ENCODE measurements around the gene SDK1.

DNA sequence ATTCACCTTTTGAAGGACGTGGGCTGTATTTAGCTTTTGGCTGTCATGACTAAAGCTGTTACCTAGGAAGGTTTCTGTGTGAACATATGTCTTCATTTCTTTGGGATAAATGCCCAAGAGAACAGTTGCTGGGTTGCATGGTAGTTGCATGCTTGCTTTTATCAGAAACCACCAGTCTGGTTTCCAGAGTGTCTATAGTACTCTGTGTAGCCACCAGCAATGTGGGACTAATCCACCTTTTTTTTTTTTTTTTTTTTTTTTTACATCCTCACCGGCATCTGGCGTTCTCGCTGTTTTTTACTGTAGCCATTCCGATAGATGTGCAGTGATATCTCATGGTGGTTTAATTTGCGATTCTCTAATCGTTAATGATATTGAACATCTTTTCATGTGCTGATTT, 297.8 kb downstream of the SDK1 start:
- TF ChIP-seq, protein P1, sequence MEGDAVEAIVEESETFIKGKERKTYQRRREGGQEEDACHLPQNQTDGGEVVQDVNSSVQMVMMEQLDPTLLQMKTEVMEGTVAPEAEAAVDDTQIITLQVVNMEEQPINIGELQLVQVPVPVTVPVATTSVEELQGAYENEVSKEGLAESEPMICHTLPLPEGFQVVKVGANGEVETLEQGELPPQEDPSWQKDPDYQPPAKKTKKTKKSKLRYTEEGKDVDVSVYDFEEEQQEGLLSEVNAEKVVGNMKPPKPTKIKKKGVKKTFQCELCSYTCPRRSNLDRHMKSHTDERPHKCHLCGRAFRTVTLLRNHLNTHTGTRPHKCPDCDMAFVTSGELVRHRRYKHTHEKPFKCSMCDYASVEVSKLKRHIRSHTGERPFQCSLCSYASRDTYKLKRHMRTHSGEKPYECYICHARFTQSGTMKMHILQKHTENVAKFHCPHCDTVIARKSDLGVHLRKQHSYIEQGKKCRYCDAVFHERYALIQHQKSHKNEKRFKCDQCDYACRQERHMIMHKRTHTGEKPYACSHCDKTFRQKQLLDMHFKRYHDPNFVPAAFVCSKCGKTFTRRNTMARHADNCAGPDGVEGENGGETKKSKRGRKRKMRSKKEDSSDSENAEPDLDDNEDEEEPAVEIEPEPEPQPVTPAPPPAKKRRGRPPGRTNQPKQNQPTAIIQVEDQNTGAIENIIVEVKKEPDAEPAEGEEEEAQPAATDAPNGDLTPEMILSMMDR (IDR thresholded peaks at IDR 0.05; ENCODE audit: control extremely low read depth in 1 of 3, insufficient read depth in 1 of 3, low read depth in 1 of 3, low read length in 3 of 3), result no peak
- no peak for TF ChIP-seq EP300 (IDR thresholded peaks at IDR 0.05; ENCODE audit: borderline replicate concordance in 1 of 2, low read depth in 2 of 2, low read length in 2 of 2)
